HEK293 (cell line): ENCODE measurements around the gene NR2F2.

ENCODE experiments used
- CTCF ChIA-PET: fragments of 350-600 bp; formaldehyde crosslinking; extraction: SDS; loops from one replicate; lab custom pipeline; 2021; ENCODE audit warnings: antibody characterized with exemption; lab: Yijun Ruan, JAX
- POLR2A ChIA-PET: fragments of 300-600 bp; formaldehyde crosslinking; extraction: SDS; loops from one replicate; lab custom pipeline; 2020; ENCODE audit warnings: antibody characterized with exemption, inconsistent platforms; lab: Yijun Ruan, JAX
- H3K27ac ChIP-seq: fragments of 200-500 bp; sonication (Bioruptor generic); 2 replicates; pipeline ENCODE4 v1.5.1; 2014; ENCODE audit warnings: low read depth, low read length, control low read depth, inconsistent platforms; ENCODE audit errors: extremely low read depth
- H3K36me3 ChIP-seq, 2 experiments: fragments of 200-500 bp in 1 of 2; sonication (Bioruptor generic) in 1 of 2; 1 replicate in 1 of 2; 2 replicates in 1 of 2; pipeline ENCODE4 v1.5.1; 2014 to 2017; ENCODE audit warnings: inconsistent platforms in 2 of 2, low read length in 2 of 2; ENCODE audit not compliant: control insufficient read depth in 2 of 2, insufficient read depth in 1 of 2
- H3K4me1 ChIP-seq: fragments of 200-500 bp; sonication (Bioruptor generic); 2 replicates; pipeline ENCODE4 v1.5.1; 2014; ENCODE audit warnings: mild to moderate bottlenecking, low read length, inconsistent platforms; ENCODE audit not compliant: control insufficient read depth, insufficient read depth
- H3K4me3 ChIP-seq: 2 replicates; pipeline ENCODE4 v1.5.1; 2011; ENCODE audit warnings: low read depth, mild to moderate bottlenecking, control low read depth, low read length, moderate library complexity
- H3K9me3 ChIP-seq: fragments of 200-500 bp; sonication (Bioruptor generic); 2 replicates; pipeline ENCODE4 v1.5.1; 2014; ENCODE audit warnings: low read depth, low read length, inconsistent platforms; ENCODE audit not compliant: control insufficient read depth, insufficient read depth
- CTCF ChIP-seq: fragments of 450-650 bp; formaldehyde crosslinking; IDR thresholded peaks from 2 replicates; pipeline ENCODE4 v1.5.1; 2016; ENCODE audit warnings: missing biosample characterization, missing genetic modification characterization
- GFI1B ChIP-seq: fragments of 450-650 bp; formaldehyde crosslinking; IDR thresholded peaks from 2 replicates; pipeline ENCODE4 v1.5.1; 2016; ENCODE audit warnings: missing biosample characterization, missing genetic modification characterization
- PATZ1 ChIP-seq: fragments of 450-650 bp; formaldehyde crosslinking; IDR thresholded peaks from 2 replicates; pipeline ENCODE4 v1.5.1; 2016; ENCODE audit warnings: missing biosample characterization, missing genetic modification characterization
- SP2 ChIP-seq: fragments of 450-650 bp; formaldehyde crosslinking; IDR thresholded peaks from 2 replicates; pipeline ENCODE4 v1.5.1; 2016; ENCODE audit warnings: missing biosample characterization, missing genetic modification characterization
- TSHZ1 ChIP-seq: fragments of 450-650 bp; formaldehyde crosslinking; IDR thresholded peaks from 2 replicates; pipeline ENCODE4 v1.5.1; 2016; ENCODE audit warnings: missing biosample characterization, missing genetic modification characterization, borderline replicate concordance
- ZFP3 ChIP-seq: fragments of 450-650 bp; formaldehyde crosslinking; IDR thresholded peaks from 2 replicates; pipeline ENCODE4 v1.5.1; 2016; ENCODE audit warnings: low read depth, missing biosample characterization, missing genetic modification characterization
- ZNF302 ChIP-seq: fragments of 450-650 bp; formaldehyde crosslinking; IDR thresholded peaks from 2 replicates; pipeline ENCODE4 v1.5.1; 2016; ENCODE audit warnings: missing biosample characterization, missing genetic modification characterization, low read depth
- ZNF449 ChIP-seq: fragments of 450-650 bp; formaldehyde crosslinking; IDR thresholded peaks from 2 replicates; pipeline ENCODE4 v1.5.1; 2017; ENCODE audit warnings: missing biosample characterization, mild to moderate bottlenecking, missing genetic modification characterization, moderate library complexity
- ZNF513 ChIP-seq: fragments of 450-650 bp; IDR thresholded peaks from 2 replicates; pipeline ENCODE4 v1.5.1; 2018; ENCODE audit warnings: missing biosample characterization, missing genetic modification characterization
- ZNF610 ChIP-seq: fragments of 450-650 bp; formaldehyde crosslinking; IDR thresholded peaks from 2 replicates; pipeline ENCODE4 v1.5.1; 2016; ENCODE audit warnings: missing biosample characterization, missing genetic modification characterization, borderline replicate concordance
- ZNF645 ChIP-seq: fragments of 450-650 bp; formaldehyde crosslinking; IDR thresholded peaks from 2 replicates; pipeline ENCODE4; 2016; ENCODE audit warnings: missing biosample characterization, missing genetic modification characterization
- ZNF670 ChIP-seq: fragments of 450-650 bp; formaldehyde crosslinking; IDR thresholded peaks from 2 replicates; pipeline ENCODE4 v1.5.1; 2016; ENCODE audit warnings: missing biosample characterization, missing genetic modification characterization, low read depth
- ZNF701 ChIP-seq: fragments of 450-650 bp; formaldehyde crosslinking; IDR thresholded peaks from 2 replicates; pipeline ENCODE4 v1.5.1; 2016; ENCODE audit warnings: missing biosample characterization, missing genetic modification characterization
- ZSCAN5A ChIP-seq: fragments of 450-650 bp; formaldehyde crosslinking; IDR thresholded peaks from 2 replicates; pipeline ENCODE4 v1.5.1; 2016; ENCODE audit warnings: missing biosample characterization, missing genetic modification characterization

NR2F2 gene

GRCh38 chr15:96339619-96340347 is 9.3 kb downstream of the NR2F2 start (continued):
- TF ChIP-seq CTCF (tag by site-specific recombination) (no peak), ZNF670 (tag by site-specific recombination) (no peak), ZNF701 (tag by site-specific recombination) (no peak), TSHZ1 (tag by site-specific recombination) (no peak), PATZ1 (no peak), ZNF610 (no peak), SP2 (tag by site-specific recombination) (no peak), ZSCAN5A (tag by site-specific recombination) (no peak), ZNF645 (no peak), ZFP3 (no peak), GFI1B (no peak), ZNF513 (tag by site-specific recombination) (peak; percentile 5; the same call in 1 of the 2 replicates), ZNF302 (no peak)

- ChIA-PET POLR2A (interaction anchor here (1.0 to 3.3 kb wide), 6 partner anchors 9 to 472 kb away, joined by 3 to 42 read pairs (median 7); partner anchors contain the start of gene NR2F2), CTCF (interaction anchor here (0.6 to 1.6 kb wide), 4 partner anchors 16 to 1415 kb away, joined by 3 to 5 read pairs (median 4); no protein-coding TSS in a partner anchor)
- TF ChIP-seq ZNF449 (tag by site-specific recombination) (no peak), ZNF513 (tag by site-specific recombination) (0 out of 2 replicates have a peak, but pooled peaks have one; percentile 0)
- Histone ChIP-seq H3K4me3 (peak overlapping the region; percentile 66), H3K36me3 (peaks cover 10 to 36% of the 10 kb centered on the region in 2 experiments), H3K27ac (peak overlapping the region; percentile 96), H3K9me3 (no peaks in the 10 kb centered on the region), H3K4me1 (peaks cover 30% of the 10 kb centered on the region)
Measured at GRCh38 chr15:96340348-96340597, 9.8 kb downstream of the NR2F2 start.
